DND-41 (cell line): Measurements from ENCODE around the gene ABHD17A.

Source experiments
- ATAC-seq: fragments of 200-7000 bp; cut with Tn5 transposase; 3 replicates; pipeline ENCODE4 v1.9.1; 2021; ENCODE audit warnings: low read depth; ENCODE audit not compliant: insufficient read depth
- DNase-seq: peaks from one replicate; pipeline ENCODE4 v3.0.0-alpha.2; 2020
- H2AFZ ChIP-seq: 2 replicates; pipeline ENCODE4 v1.6.0; 2012; ENCODE audit warnings: low read depth, low read length
- H3K27ac ChIP-seq: 2 replicates; pipeline ENCODE4 v1.5.1; 2012; ENCODE audit warnings: low read length, inconsistent platforms
- H3K27me3 ChIP-seq: fragments of 200-600 bp; sonication (generic); 2 replicates; pipeline ENCODE4 v1.6.0; 2012; ENCODE audit warnings: low read length, mild to moderate bottlenecking, inconsistent platforms; ENCODE audit not compliant: insufficient read depth, poor library complexity
- H3K36me3 ChIP-seq: 2 replicates; pipeline ENCODE4 v1.5.1; 2012; ENCODE audit warnings: low read length, inconsistent platforms; ENCODE audit not compliant: insufficient read depth
- H3K4me1 ChIP-seq: 2 replicates; pipeline ENCODE4 v1.5.1; 2012; ENCODE audit warnings: mild to moderate bottlenecking, low read length; ENCODE audit not compliant: insufficient read depth
- H3K4me2 ChIP-seq: 2 replicates; pipeline ENCODE4 v1.6.0; 2012; ENCODE audit warnings: mild to moderate bottlenecking, moderate library complexity, low read length, inconsistent platforms; ENCODE audit not compliant: insufficient read depth
- H3K4me3 ChIP-seq, 2 experiments: fragments of 200-600 bp in 1 of 2; shearing (Covaris generic) in 1 of 2; 2 replicates each; pipeline ENCODE4 v1.5.1; 2012 to 2016; ENCODE audit warnings: inconsistent platforms in 2 of 2, low read length in 2 of 2, mild to moderate bottlenecking in 2 of 2, low read depth in 1 of 2, moderate library complexity in 1 of 2
- H3K79me2 ChIP-seq: 2 replicates; pipeline ENCODE4 v1.6.0; 2012; ENCODE audit warnings: low read length, inconsistent platforms; ENCODE audit not compliant: insufficient read depth
- H3K9ac ChIP-seq: 2 replicates; pipeline ENCODE4 v1.6.0; 2012; ENCODE audit warnings: low read depth, mild to moderate bottlenecking, inconsistent platforms, low read length, moderate library complexity
- H3K9me3 ChIP-seq: 2 replicates; pipeline ENCODE4 v1.5.1; 2012; ENCODE audit warnings: low read length, moderate library complexity, mild to moderate bottlenecking, inconsistent platforms; ENCODE audit not compliant: insufficient read depth, severe bottlenecking
- H4K20me1 ChIP-seq: 2 replicates; pipeline ENCODE4 v1.6.0; 2012; ENCODE audit warnings: low read length; ENCODE audit not compliant: insufficient read depth
- EZH2 ChIP-seq: IDR thresholded peaks from 3 replicates; pipeline ENCODE4 v1.6.1; 2012; ENCODE audit warnings: borderline replicate concordance, low read depth, mild to moderate bottlenecking, moderate library complexity, low read length, inconsistent platforms; ENCODE audit not compliant: severe bottlenecking
- TF ChIP-seq, protein P1 (sequence below): IDR thresholded peaks from 2 replicates; pipeline ENCODE4 v1.5.1; 2012; ENCODE audit warnings: borderline replicate concordance, low read length, moderate library complexity, mild to moderate bottlenecking; ENCODE audit not compliant: poor library complexity, severe bottlenecking; ENCODE audit errors: extremely low read depth

ABHD17A gene

DNA sequence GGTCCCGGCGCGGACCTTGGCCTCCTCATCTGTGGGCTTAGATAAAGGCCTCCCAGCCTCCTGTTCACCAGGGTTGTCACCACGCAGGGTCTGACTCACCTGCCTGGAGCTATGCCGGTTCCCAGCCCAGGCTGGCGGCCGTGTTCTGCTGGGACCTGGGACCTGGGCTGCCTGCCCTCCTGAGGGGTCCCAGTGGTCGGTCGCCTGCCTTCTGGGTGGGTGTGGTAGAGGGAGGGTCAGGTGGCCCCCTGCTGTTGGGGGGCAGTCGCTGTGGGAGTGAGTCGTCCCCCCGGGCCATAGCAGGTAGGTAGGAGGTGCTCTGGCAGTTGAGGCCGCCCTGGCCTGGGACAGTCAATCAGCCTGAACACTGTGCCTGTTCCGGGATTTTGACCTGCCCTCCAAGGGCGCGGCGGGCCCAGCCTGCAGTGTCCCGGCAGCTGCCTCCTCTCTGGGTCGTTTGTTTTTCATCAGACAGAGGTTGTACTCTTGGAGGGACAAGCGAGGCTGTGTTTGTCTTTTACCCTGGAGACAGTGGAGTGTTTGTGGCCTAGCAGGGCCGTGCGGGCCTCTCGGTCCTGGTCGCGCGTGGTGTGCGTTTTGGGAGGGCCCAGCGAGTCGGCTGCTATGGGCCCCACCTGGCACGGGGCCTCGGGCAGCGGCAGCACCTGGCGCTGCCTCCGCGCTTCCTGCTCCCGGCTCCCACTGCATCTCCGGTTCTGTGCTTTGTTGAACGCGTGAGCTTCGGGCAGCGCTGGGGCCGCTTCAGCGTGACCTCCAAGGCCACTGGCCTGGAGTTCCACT lies 22.5 kb upstream of the ABHD17A start:
- peaks cover 21% of the 10 kb centered on the region for H3K36me3 ChIP-seq
- peaks cover 70% of the 10 kb centered on the region for H3K79me2 ChIP-seq
- no peak overlapping the region for H3K4me2 ChIP-seq
- no peak for TF ChIP-seq EZH2
- TF ChIP-seq, protein P1, sequence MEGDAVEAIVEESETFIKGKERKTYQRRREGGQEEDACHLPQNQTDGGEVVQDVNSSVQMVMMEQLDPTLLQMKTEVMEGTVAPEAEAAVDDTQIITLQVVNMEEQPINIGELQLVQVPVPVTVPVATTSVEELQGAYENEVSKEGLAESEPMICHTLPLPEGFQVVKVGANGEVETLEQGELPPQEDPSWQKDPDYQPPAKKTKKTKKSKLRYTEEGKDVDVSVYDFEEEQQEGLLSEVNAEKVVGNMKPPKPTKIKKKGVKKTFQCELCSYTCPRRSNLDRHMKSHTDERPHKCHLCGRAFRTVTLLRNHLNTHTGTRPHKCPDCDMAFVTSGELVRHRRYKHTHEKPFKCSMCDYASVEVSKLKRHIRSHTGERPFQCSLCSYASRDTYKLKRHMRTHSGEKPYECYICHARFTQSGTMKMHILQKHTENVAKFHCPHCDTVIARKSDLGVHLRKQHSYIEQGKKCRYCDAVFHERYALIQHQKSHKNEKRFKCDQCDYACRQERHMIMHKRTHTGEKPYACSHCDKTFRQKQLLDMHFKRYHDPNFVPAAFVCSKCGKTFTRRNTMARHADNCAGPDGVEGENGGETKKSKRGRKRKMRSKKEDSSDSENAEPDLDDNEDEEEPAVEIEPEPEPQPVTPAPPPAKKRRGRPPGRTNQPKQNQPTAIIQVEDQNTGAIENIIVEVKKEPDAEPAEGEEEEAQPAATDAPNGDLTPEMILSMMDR: no peak
- no peak overlapping the region for H2AFZ ChIP-seq
- H3K27ac ChIP-seq: no peak overlapping the region
- peaks cover 29% of the 10 kb centered on the region for H4K20me1 ChIP-seq
- peaks cover 29% of the 10 kb centered on the region for H3K4me1 ChIP-seq
- ATAC-seq: no peak
- DNase-seq: no peak
- no peaks in the 10 kb centered on the region for H3K9me3 ChIP-seq
- H3K4me3 ChIP-seq: no peak overlapping the region
- no peak overlapping the region for H3K9ac ChIP-seq
- no peaks in the 10 kb centered on the region for H3K27me3 ChIP-seq

DNA sequence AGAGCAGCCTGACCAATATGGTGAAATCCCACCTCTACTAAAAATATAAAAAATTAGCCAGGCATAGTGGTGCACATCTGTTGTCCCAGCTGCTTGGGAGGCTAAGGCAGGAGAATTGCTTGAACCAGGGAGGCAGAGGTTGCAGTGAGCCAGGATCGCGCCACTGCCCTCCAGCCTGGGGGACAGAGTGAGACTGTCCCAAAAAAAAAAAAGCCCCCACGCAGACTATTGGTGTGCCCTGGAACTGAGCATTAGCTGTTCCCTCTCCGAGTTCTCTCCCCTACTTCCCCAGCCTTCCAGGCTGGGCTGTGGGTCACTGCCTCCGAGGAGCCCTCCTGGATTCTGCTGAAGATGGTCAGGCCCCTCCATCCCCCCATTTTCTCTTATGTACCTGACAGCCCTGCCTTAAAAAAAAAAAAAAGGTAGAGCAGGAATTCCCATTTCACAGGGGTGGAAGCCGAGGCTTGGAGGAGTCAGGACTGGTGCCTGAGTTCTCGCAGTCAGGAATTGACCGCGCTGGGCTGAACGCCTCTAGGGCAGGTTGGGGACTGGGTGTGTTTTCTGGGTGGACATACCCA lies 21.8 kb upstream of the ABHD17A start:
- Histone ChIP-seq H3K27me3 (no peaks in the 10 kb centered on the region), H3K4me3 (no peak overlapping the region), H3K9me3 (no peaks in the 10 kb centered on the region), H3K79me2 (peaks cover 63% of the 10 kb centered on the region), H3K4me1 (peaks cover 29% of the 10 kb centered on the region), H3K4me2 (0 out of 2 replicates have a peak overlapping the region, but pooled peaks have one; percentile 80), H4K20me1 (peaks cover 26% of the 10 kb centered on the region), H3K27ac (no peak overlapping the region), H2AFZ (no peak overlapping the region), H3K36me3 (peaks cover 15% of the 10 kb centered on the region), H3K9ac (no peak overlapping the region)
- TF ChIP-seq, protein P1: no peak
- no peak for TF ChIP-seq EZH2
- DNase-seq (no peak), ATAC-seq (no peak)

DNA sequence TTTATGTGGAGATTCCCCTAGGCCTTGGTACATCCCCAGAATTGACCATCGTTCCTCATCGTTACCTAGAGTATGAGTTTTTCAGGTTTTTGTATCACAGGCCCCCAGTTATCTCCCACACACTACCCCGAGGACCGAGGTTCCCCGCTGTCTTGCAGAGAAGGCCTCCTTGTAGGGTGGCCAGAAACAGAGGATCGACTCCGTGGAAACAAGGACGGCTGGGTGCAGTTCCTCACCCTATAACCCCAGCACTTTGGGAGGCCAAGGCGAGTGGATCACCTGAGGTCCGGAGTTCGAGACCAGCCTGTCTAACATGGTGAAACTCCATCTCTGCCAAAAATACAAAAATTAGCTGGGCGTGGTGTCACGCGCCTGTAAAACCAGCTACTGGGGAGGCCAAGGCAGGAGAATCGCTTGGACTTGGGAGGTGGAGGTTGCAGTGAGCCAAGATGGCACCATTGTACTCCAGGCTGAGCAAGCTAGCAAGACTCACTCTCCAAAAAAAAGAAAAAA lies 20.6 kb upstream of the ABHD17A start:
- H3K79me2 ChIP-seq: peaks cover 52% of the 10 kb centered on the region
- TF ChIP-seq, protein P1: no peak
- no peak for TF ChIP-seq EZH2
- peak overlapping the region; percentile 80 for H3K4me2 ChIP-seq
- DNase-seq (no peak), ATAC-seq (no peak)
- peak overlapping the region; percentile 78 for H3K27ac ChIP-seq
- peak overlapping the region; percentile 28 to 87; a peak in 3 of 4 replicates for H3K4me3 ChIP-seq
- H3K9me3 ChIP-seq: no peaks in the 10 kb centered on the region
- no peaks in the 10 kb centered on the region for H3K27me3 ChIP-seq
- peak overlapping the region; percentile 76 for H3K9ac ChIP-seq
- peak overlapping the region; percentile 70 for H2AFZ ChIP-seq
- H3K4me1 ChIP-seq: peaks cover 29% of the 10 kb centered on the region
- peaks cover 11% of the 10 kb centered on the region for H3K36me3 ChIP-seq
- peaks cover 24% of the 10 kb centered on the region for H4K20me1 ChIP-seq
